ENCODE data around the gene TM4SF20. TPM values are rescaled to one million over a fixed set of nuclear protein-coding genes. Genes with fewer than 3 reads are reported as not detected.
A peak's percentile ranks its signal among the peaks of the same experiment; 100 is the strongest.
"Not testable (repeated sequence)": the region's sequence is repeated elsewhere in the genome, so short reads cannot be mapped to it uniquely, and the experiment has no call there.

The TM4SF20 gene
- total RNA-seq, 1 experiment from 2014 or later, result not detected

GRCh38 chr2:227366769-227367426 is 12.2 kb downstream of the TM4SF20 start:
- no peaks in the 10 kb centered on the region for H3K9me2 ChIP-seq (ENCODE audit: insufficient read depth)
- intact Hi-C loops (cut with micrococcal nuclease; ENCODE audit: unreplicated experiment), result no loop called here
- H3K27me3 ChIP-seq (ENCODE audit: insufficient read depth, low read depth), result no peaks in the 10 kb centered on the region
- H3K27ac ChIP-seq, result peak overlapping the region; percentile 75
- no peaks in the 10 kb centered on the region for H4K20me1 ChIP-seq (ENCODE audit: insufficient read depth)
- ChIA-PET POLR2A (ENCODE audit: unreplicated experiment) (no interaction called here), CTCF (no interaction called here)
- TF ChIP-seq EZH2 (IDR thresholded peaks at IDR 0.05; ENCODE audit: low read depth) (no peak), CTCF (conservative IDR thresholded peaks at IDR 0.05) (no peak)
- BruUV-seq (replicated peaks), result no TSS peak
- peaks cover 12% of the 10 kb centered on the region for H3F3A ChIP-seq (ENCODE audit: insufficient read depth, low read depth)
- H3K4me2 ChIP-seq, result peak overlapping the region; percentile 32
- no peaks in the 10 kb centered on the region for H3K36me3 ChIP-seq (ENCODE audit: low read depth)
- peaks cover 17% of the 10 kb centered on the region for H3K4me1 ChIP-seq (replicated peaks; ENCODE audit: insufficient read depth)
- H3K4me3 ChIP-seq, result no peak overlapping the region
- peak; percentile 29 to 63 for DNase-seq
- no peaks in the 10 kb centered on the region for H3K79me2 ChIP-seq (ENCODE audit: low read depth)
- no peaks in the 10 kb centered on the region for H3K9me3 ChIP-seq (ENCODE audit: insufficient read depth, low read depth)
- H2AFZ ChIP-seq, result no peak overlapping the region

GRCh38 chr2:227365833-227366232 is 13.3 kb downstream of the TM4SF20 start:
- no peaks in the 10 kb centered on the region for H4K20me1 ChIP-seq (ENCODE audit: insufficient read depth)
- ChIA-PET CTCF (no interaction called here), POLR2A (ENCODE audit: unreplicated experiment) (no interaction called here)
- H3K79me2 ChIP-seq (ENCODE audit: low read depth), result no peaks in the 10 kb centered on the region
- no peaks in the 10 kb centered on the region for H3K9me2 ChIP-seq (ENCODE audit: insufficient read depth)
- no peak overlapping the region for H3K4me2 ChIP-seq
- peaks cover 12% of the 10 kb centered on the region for H3F3A ChIP-seq (ENCODE audit: insufficient read depth, low read depth)
- intact Hi-C loops (cut with micrococcal nuclease; ENCODE audit: unreplicated experiment), result no loop called here
- DNase-seq, result no peak
- peaks cover 15% of the 10 kb centered on the region for H3K4me1 ChIP-seq (replicated peaks; ENCODE audit: insufficient read depth)
- H3K27me3 ChIP-seq (ENCODE audit: insufficient read depth, low read depth), result no peaks in the 10 kb centered on the region
- H3K36me3 ChIP-seq (ENCODE audit: low read depth), result 0 out of 2 replicates have a peak, but pooled peaks cover 2% of the 10 kb centered on the region
- H3K4me3 ChIP-seq, result no peak overlapping the region
- no peaks in the 10 kb centered on the region for H3K9me3 ChIP-seq (ENCODE audit: insufficient read depth, low read depth)
- BruUV-seq (replicated peaks), result no TSS peak
- no peak overlapping the region for H2AFZ ChIP-seq
- no peak overlapping the region for H3K27ac ChIP-seq
- TF ChIP-seq EZH2 (IDR thresholded peaks at IDR 0.05; ENCODE audit: low read depth), result no peak
- TF ChIP-seq CTCF (conservative IDR thresholded peaks at IDR 0.05), result no peak

GRCh38 chr2:227364585-227365263 is 14.4 kb downstream of the TM4SF20 start:
- H3K9me2 ChIP-seq (ENCODE audit: insufficient read depth); H3K79me2 ChIP-seq (ENCODE audit: low read depth); intact Hi-C loops (cut with micrococcal nuclease; ENCODE audit: unreplicated experiment); H3K4me2 ChIP-seq; H3K4me3 ChIP-seq; H3K27me3 ChIP-seq (ENCODE audit: insufficient read depth, low read depth); POLR2A ChIA-PET (ENCODE audit: unreplicated experiment); H2AFZ ChIP-seq; H4K20me1 ChIP-seq (ENCODE audit: insufficient read depth); DNase-seq; BruUV-seq (replicated peaks); H3K9me3 ChIP-seq (ENCODE audit: insufficient read depth, low read depth); H3K27ac ChIP-seq: not testable (repeated sequence)
- CTCF ChIA-PET, result interaction anchor here (0.6 kb wide), 1 partner anchor 46 kb away, joined by 5 read pairs; no protein-coding TSS in a partner anchor
- 0 out of 2 replicates have a peak, but pooled peaks cover 13% of the 10 kb centered on the region for H3K36me3 ChIP-seq (ENCODE audit: low read depth)
- peaks cover 12% of the 10 kb centered on the region for H3F3A ChIP-seq (ENCODE audit: insufficient read depth, low read depth)
- peaks cover 11% of the 10 kb centered on the region for H3K4me1 ChIP-seq (replicated peaks; ENCODE audit: insufficient read depth)

Measured in PC-9 (cell line).